ENCODE measurements around the gene NFE2L2. TPM values are rescaled to one million over a fixed set of nuclear protein-coding genes. Genes with fewer than 3 reads are reported as not detected.
A peak's percentile ranks its signal among the peaks of the same experiment; 100 is the strongest.

The NFE2L2 gene
- total RNA-seq, 1 experiment from 2014 or later = 88.7 TPM

DNA sequence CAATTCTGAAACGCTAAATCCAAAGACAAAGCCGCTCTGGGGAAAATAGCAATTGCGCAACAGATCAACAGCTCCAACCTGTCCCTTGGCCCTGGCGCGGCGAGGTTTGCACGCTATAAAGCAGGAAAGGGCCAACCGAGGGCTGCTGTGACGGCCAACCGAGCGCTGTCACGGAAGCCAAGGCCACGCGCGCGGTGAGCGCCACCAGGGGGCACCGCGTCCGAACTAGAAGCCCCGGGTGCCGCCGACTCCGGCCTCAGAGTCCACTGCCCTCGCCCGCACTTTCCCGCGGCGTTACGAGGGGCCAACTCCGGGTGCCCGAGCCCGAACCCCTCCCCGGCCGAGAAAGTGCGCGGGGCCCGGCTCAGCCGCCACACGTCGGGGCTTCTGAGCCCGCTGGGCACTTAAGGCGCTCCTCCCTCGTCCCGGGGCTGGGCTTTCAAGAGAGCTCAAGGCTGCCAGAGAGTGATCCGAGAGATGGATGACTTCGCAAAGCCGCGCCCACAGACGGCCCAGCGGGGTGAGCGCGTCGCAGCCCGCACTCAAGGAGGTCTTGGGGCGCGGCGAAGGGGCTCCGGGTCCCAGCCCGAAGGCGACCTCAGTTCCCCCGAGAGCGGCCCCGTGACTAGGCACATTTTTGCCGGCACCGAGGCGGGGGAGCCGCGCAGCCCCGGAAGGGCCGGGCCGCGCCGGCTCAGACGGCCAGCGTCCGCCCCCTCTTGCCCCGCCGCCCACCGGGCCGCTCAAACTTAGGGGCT lies 897 bp downstream of the NFE2L2 start:
- in situ Hi-C loops (cut with HindIII; ENCODE audit: low pct_unique_long_range_greater_than_20kb, low sequenced_read_pairs) = loop anchor here (10.0 kb wide), 1 partner anchor 99 kb away; no protein-coding TSS in a partner anchor
- peak; percentile 96 for DNase-seq (ENCODE audit: low read depth, low spot score)

DNA sequence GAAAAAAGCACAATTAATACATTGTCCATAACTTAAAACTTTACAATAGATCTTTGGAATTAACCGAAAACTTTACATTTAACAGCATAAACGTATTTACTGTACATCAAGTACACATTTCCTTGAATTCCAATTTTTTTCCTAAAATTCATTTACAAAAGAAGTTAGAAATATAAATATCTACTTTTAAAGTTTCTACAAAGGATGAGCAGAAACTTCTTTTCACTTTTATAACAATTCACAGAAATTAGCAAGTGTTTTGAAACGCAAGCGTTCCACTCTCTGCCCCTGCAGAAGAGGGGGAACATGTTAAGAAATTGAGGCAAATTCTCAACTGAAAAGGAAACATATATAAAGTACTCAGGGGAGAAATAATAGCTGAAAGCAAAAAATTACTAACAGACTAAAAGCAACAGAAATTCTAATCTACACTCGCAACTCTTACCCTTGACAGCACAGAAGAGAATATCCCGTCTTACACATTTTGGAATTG lies 1.5 kb downstream of the NFE2L2 start:
- in situ Hi-C loops (cut with HindIII; ENCODE audit: low pct_unique_long_range_greater_than_20kb, low sequenced_read_pairs) = loop anchor here (10.0 kb wide), 1 partner anchor 98 kb away; no protein-coding TSS in a partner anchor

DNA sequence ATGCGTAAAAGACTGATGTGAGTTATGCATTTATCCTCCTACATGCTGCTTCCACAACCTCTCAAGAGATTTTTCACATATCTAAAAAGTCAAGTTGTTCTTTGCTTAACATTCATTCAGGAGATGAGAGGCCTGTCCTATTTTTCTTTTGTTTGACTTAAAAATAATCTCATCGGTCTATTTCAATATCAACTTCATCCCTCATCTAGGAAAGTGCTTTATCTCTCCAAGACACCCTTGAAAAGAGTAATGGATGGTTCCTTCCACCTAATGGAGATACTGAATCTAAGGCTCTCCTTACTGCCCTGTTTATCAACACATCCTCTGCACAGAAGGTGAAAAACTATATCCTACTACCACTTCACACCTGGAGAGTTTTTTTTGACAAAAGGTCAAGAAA lies 2.4 kb downstream of the NFE2L2 start:
- in situ Hi-C loops (cut with HindIII; ENCODE audit: low pct_unique_long_range_greater_than_20kb, low sequenced_read_pairs) = loop anchor here (10.0 kb wide), 1 partner anchor 97 kb away; no protein-coding TSS in a partner anchor

More for the DNA sequence above, 1.5 kb downstream of the NFE2L2 start:
- DNase-seq (ENCODE audit: low read depth, low spot score) = no peak

DNA sequence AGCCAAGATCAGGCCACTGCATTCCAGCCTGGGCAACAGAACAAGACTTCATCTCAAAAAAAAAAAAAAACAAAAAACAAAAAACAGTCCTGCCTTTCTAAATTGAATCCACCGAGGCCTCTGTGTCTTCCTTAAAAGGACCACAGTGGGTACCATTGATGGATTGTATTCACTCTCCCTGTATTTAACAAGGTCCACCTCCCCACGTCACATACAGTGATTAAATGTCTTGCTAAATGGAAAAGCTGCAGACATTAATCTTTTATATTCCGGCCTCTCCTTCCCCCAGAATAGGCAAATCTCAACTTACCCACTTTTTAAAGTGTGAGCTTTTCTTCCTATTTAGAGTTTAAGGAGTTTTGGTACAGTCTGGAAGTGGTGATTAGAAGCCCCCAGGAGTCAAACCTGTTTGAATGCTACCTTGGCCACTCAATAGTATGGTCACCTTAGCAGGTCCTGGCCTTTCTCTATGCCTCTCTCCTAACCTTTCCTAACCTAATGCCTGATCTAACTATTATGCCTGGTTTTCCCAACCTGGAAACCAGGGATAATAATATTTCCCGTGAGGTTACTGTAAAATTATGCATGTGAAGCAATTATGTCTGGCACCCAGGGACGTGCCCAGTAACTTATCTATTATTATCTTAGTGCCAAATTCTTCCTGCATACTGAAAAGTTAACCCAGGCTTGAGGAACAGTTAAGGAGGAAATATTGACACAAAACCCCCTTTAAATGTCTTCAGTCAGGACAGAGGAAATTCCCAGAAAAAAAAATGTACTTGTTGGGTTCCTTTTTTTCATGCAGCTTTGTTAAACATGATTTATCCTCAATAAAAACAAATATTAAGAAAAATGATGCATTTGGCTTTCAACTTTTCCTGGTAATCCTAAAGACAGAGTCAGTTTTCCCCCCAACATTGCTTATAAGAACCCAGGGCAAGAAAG lies 3.1 kb downstream of the NFE2L2 start:
- in situ Hi-C loops (cut with HindIII; ENCODE audit: low pct_unique_long_range_greater_than_20kb, low sequenced_read_pairs) = loop anchor here (10.0 kb wide), 1 partner anchor 97 kb away; no protein-coding TSS in a partner anchor
- no peak for DNase-seq (ENCODE audit: low read depth, low spot score)

More for the DNA sequence above, 2.4 kb downstream of the NFE2L2 start:
- no peak for DNase-seq (ENCODE audit: low read depth, low spot score)

DNA sequence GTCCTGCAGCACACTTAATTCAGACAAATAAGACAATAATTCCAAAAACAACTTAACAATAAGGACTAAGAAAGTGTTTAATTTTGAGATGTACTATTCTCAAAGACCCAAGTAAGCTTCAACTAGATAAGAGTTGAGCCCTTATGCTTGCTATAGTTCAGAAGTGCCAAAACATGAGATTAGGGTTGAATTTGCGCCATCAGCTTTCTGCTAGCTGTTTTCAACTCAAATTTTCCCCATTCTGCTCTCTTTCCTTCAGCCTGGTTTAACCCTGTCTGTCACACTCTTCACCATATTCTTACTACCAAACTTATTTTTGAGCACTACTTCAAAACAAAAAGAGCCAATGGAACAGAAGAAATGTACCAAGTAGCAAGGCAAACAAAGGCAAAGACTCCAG lies 4.1 kb downstream of the NFE2L2 start:
- in situ Hi-C loops (cut with HindIII; ENCODE audit: low pct_unique_long_range_greater_than_20kb, low sequenced_read_pairs) = loop anchor here (10.0 kb wide), 1 partner anchor 96 kb away; no protein-coding TSS in a partner anchor
- no peak for DNase-seq (ENCODE audit: low read depth, low spot score)

DNA sequence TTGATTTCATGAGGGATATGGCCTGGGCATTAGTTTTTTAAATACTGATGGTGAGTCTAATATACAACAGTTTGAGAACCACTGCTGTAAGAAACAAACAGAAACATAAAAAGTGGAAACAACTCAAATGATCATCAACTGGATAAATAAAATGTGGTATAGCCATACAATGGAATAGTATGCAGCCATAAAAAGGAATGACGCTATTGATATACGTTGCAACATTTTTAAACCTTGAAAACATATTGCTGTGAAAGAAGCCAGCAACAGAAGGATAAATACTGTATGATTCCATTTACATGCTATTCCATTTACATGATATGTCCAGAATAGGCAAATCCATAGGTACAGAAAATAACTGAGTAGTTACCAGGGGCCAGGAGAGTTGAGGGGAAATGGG lies 6.5 kb downstream of the NFE2L2 start:
- in situ Hi-C loops (cut with HindIII; ENCODE audit: low pct_unique_long_range_greater_than_20kb, low sequenced_read_pairs) = no loop called here
- DNase-seq (ENCODE audit: low read depth, low spot score) = no peak

DNA sequence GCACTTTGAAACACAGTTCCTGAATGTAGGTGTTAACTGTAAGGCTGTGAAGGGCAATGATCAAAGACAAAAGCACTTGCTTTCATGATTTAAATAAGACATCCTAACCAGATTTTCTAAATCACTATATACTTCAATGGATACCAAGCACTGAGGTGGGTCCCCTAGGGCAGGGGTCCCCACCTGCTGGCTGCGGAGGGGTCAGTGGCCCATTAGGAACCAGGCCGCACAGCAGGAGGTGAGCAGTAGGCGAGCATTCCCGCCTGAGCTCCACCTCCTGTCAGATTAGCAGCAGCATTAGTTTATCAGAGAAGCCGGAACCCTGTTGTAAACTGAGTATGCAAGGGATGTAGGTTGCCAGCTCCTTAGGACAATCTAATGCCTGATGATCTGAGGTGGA lies 7.1 kb downstream of the NFE2L2 start:
- in situ Hi-C loops (cut with HindIII; ENCODE audit: low pct_unique_long_range_greater_than_20kb, low sequenced_read_pairs) = no loop called here
- no peak for DNase-seq (ENCODE audit: low read depth, low spot score)

DNA sequence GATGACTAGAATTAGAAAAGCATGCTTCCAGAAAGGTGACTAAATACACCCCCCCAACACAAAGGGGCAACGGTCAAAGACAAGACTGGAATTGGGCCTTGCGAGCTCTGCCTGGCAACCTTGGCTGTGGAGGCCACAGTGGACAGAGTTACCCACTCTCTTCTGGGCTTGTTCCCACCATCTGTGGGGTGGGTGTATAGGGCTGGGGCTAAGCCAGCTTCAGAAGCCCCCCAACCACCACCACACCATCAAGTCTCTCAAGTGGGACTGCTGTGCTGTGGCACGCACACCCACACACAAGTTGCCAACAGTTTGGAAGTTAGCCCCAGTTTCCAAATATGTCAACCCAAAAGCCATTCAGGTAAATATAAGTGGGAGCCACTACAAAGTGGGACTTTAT lies 7.8 kb downstream of the NFE2L2 start:
- no peak for DNase-seq (ENCODE audit: low read depth, low spot score)
- in situ Hi-C loops (cut with HindIII; ENCODE audit: low pct_unique_long_range_greater_than_20kb, low sequenced_read_pairs) = no loop called here

DNA sequence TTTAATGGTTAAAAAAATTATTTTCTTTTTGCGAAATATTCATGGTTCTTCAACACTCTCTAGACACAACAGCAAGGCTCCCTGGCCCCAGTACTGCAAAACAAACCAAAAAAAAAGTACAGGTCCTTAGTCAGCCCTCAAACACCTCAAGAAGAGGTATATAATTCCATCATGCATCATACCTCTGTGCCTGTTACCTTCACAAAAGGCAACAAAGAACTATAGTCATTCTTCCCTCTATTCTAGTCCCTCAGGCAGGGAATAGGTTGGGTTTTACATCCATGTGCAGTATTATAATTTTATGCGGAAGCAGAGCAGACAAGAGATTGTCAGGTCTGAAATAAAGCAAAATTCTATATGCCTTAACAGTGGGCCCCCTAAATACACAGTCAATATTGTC lies 8.5 kb downstream of the NFE2L2 start:
- no peak for DNase-seq (ENCODE audit: low read depth, low spot score)
- in situ Hi-C loops (cut with HindIII; ENCODE audit: low pct_unique_long_range_greater_than_20kb, low sequenced_read_pairs) = no loop called here

DNA sequence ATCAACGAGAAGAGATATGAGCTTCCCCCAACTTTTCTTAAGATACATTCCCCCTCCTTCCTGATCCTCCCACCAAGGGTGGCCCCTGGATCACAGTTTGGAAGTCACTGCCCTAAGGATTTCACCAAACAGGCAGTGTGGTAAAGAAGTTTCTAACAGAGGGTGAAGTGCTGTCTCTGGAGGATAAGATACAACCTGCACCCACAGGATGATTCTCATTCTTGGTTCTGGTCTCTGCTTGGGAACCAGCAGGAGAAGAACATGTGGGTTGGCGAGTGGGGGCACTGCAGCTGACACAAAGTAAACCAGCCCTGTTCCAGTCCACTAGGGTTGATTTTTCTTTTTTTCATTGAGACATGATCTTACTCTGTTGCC lies 9.3 kb downstream of the NFE2L2 start:
- in situ Hi-C loops (cut with HindIII; ENCODE audit: low pct_unique_long_range_greater_than_20kb, low sequenced_read_pairs) = no loop called here

DNA sequence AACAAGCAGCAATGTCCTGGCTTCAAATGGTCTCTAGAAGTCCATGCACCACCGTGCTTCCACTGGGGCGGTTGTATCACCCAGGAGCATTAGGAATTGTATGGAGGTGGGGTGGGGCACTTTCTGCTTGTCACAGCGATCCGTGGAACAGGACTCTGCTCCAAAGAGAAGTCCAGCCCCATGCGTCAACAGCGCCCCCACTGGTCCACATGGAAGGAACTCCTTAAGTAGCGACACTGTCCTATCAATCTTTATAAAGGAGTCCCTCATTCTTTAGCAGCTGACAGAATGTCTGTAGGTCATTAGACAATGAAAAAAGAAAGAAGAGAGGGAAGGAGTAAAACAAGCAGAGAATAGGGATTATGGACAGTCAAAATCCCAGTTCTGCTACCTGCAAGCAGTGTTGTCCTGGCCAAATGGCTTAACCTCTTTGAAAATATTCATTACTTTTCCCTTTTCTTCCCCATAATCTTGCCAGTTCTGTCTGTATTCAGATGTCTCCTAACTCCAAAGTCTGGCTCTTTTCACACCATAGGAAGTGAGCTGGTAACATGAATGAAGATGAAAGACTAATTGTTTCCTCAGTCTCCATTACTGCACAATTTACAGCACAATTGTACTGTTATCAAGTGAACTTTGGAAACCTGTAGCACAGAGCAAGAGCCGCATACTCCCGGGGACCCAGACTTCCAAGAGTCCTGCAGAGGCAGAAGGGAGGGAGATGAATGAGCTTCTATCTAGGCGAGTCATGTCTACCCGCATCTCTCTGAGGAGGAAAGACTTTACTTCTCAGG lies 9.9 kb downstream of the NFE2L2 start:
- in situ Hi-C loops (cut with HindIII; ENCODE audit: low pct_unique_long_range_greater_than_20kb, low sequenced_read_pairs) = no loop called here
- peak; percentile 81 for DNase-seq (ENCODE audit: low read depth, low spot score)

More for the DNA sequence above, 9.3 kb downstream of the NFE2L2 start:
- no peak for DNase-seq (ENCODE audit: low read depth, low spot score)

DNA sequence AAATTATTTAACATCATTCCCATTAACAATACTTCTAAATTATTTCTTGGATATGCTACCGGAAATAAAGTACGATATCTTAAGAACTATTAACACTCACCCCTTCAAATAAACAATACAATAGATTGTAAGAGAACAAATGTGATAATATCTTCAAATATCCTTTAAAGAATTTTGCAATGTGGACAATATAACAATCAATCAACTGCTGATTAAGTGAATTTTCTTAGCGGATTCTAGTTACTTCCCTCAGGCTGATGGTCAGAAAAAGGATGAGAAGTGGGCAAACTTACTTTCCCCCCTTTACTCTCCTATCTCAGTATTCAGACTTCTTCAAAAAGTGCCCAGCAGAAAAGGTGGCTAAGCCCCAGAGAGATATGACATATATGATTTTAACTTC lies 10.8 kb downstream of the NFE2L2 start:
- in situ Hi-C loops (cut with HindIII; ENCODE audit: low pct_unique_long_range_greater_than_20kb, low sequenced_read_pairs) = no loop called here

DNA sequence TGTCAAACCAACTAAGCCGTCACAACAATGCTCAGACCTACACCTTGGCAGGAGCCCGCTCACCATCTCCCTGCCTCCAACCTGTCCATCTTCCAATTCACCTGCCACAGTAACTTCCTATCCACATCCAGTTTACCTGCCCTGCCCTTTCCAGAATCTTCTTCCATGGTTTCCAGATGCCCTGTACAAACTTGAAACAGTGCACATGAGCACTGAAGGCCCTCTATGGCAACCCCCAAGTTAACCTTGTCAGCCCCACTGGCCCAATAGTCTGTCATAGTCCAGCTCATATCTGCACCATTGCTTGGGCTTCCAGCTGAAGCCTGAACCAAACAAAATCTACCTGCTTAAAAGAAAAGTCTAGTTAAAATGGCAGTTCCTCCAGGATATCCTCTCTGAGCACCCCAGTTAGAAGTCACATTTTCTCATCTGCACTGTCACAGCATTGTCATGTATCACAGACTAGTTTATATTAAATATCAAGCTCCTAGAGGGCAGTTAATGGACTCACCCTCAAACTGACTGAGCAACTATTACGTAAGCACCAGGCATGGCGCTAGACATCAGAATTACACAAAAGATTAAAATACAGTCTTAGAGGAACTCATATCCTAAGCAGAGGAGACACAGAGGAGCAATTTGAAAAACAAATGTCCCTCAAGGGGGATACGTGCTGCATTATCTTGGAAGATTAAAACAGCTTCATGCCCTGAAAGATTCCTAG lies 11.6 kb downstream of the NFE2L2 start:
- in situ Hi-C loops (cut with HindIII; ENCODE audit: low pct_unique_long_range_greater_than_20kb, low sequenced_read_pairs) = no loop called here
- DNase-seq (ENCODE audit: low read depth, low spot score) = no peak

More for the DNA sequence above, 10.8 kb downstream of the NFE2L2 start:
- no peak for DNase-seq (ENCODE audit: low read depth, low spot score)

DNA sequence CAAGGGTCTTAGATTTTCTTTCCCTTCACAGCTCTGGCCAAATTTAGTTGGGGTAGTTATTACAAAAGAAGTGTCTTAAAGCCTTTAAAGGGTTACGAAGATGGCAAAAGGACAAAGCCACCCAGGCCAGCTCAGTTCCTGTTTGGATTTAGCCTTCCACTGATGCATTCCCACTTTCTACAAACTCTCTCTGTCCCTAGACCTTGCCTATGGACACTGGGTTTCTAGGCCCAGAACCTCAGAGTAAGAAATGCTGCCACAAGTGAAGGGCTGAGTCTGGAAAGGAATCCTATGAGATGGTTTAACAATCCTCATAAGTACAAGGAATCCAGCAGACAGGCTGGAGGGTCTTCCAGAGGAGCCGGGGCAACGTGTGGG lies 13.4 kb downstream of the NFE2L2 start:
- in situ Hi-C loops (cut with HindIII; ENCODE audit: low pct_unique_long_range_greater_than_20kb, low sequenced_read_pairs) = no loop called here

DNA sequence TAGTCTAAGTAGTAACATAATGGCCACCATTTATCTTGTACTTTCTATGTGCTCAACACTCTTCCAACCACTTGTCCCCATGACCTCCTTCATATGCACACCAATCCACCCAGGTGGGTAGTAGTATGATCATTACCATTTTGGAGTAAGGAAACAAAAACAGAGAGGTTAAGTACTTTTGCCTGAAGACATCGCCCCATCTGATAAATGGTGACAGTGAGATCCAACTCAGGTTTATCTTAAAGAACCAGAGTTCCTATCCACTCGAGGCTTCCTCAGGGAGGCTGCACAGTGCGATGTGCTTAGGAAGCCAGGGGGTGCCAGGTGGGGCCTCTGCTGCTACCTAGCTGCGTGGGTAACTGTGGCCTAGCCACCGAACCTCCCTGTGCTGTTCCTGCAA lies 14.1 kb downstream of the NFE2L2 start:
- in situ Hi-C loops (cut with HindIII; ENCODE audit: low pct_unique_long_range_greater_than_20kb, low sequenced_read_pairs) = no loop called here
- no peak for DNase-seq (ENCODE audit: low read depth, low spot score)

More for the DNA sequence above, 13.4 kb downstream of the NFE2L2 start:
- DNase-seq (ENCODE audit: low read depth, low spot score) = no peak

DNA sequence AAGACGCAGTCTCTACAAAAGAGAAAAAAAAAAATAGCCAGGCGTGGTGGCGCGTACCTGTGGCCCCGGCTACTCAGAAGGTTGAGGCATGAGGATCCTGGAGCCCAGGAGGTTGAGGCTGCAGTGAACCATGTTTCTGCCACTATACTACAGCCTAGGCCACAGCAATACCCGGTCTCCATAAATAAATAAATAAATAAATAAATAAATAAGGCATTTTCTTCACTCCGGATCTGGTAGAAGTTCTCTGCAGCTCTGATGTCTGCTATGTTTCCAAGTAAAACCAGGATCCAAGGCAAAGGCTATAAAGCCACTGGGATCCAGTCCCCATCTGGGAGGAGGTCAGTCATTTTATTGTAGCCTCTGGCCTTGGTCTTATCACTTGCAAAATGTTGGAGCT lies 15.5 kb downstream of the NFE2L2 start:
- in situ Hi-C loops (cut with HindIII; ENCODE audit: low pct_unique_long_range_greater_than_20kb, low sequenced_read_pairs) = no loop called here
- no peak for DNase-seq (ENCODE audit: low read depth, low spot score)

DNA sequence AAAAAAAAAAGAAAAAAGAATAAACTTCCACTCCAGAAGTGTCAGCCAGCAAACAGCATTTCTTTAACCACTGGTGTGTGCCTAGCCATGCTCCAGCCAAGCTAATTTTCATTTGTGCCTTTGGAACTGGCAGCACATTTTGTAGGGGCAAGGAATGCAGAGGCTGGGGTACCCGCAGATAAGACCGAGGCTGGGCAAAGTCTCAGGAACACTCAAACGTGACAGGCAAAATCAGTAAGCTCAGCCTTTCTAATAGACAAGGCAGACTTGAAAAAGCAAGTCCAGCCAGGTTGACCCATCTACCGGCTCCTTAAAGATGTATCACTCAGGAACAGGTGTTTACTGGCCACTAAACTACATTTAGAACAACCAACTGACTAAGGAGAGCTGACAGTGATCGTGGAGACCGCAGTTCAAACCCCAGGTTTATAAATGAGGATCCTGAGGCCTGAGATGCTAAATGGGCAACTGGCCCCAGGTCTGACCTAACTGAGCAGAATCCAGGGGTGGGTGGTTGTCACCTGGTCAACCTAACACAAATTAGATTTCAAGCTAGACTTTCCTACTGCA lies 16.7 kb downstream of the NFE2L2 start:
- DNase-seq (ENCODE audit: low read depth, low spot score) = no peak
- in situ Hi-C loops (cut with HindIII; ENCODE audit: low pct_unique_long_range_greater_than_20kb, low sequenced_read_pairs) = no loop called here

All from SK-MEL-5 (cell line).